GM18508 (cell line): Measurements from ENCODE around the gene DNAH3.
"Not testable (repeated sequence)": the region's sequence is repeated elsewhere in the genome, so short reads cannot be mapped to it uniquely, and the experiment has no call there.

Experiments
- ATAC-seq: cut with Tn5 transposase; IDR thresholded peaks from one replicate; pipeline ENCODE4 v1.9.1; 2021; ENCODE audit warnings: moderate number of reproducible peaks; ENCODE audit not compliant: insufficient read depth, unreplicated experiment

Gene DNAH3

DNA sequence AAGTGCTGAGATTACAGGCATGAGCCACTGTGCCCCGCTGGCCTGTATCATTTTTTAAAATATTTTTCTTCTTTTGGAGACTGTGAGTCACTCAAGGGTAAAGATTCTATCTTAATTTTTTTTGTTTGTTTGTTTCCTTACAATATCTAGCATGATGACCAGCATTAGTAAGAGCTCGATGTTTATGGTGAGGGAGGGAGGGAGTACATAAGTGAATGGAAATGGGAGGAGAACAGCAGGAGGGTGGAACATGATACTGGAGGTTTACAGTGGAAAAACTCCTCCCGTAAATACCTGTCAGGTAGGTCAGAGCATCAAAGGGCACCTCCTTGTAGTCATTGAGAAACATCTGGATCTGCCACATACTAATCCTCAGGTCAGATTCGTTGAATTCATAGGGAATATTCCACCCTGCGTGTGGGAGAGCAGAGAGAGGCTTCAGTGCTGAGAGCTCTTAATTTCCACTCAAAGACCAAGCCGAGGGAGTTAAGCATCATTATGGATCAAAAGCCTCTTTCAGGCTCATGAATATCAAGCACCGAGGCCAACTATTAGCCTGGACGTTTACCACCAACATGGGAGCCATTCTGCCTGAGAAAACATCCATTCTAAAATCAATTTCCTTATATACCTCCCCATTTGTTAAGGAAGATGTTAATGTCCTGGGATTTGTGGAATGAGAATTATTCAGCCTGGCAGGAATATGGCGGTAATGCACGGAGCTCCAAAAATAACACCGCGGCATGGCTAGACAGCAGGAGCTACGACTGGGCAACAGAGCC is 198.3 kb downstream of the DNAH3 start:
- ATAC-seq = no peak

DNA sequence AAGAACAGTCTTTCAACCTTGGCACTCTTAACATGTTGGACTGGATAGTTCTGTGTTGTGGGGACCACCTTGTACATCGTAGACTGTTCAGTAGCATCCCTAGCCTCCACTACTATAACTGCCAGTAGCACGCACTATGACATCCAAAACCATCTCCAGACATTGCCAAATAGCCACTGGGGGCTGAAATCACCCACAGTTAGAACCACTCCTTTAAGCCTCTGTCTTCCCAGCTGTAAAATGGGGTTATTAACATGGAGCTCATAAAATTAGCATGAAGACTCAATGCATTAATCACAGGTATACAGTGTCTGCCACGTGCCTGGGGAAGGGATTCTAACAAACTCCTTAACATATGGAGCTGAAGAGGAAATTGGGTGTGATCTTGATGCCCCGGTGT is 200.4 kb downstream of the DNAH3 start:
- no peak for ATAC-seq

DNA sequence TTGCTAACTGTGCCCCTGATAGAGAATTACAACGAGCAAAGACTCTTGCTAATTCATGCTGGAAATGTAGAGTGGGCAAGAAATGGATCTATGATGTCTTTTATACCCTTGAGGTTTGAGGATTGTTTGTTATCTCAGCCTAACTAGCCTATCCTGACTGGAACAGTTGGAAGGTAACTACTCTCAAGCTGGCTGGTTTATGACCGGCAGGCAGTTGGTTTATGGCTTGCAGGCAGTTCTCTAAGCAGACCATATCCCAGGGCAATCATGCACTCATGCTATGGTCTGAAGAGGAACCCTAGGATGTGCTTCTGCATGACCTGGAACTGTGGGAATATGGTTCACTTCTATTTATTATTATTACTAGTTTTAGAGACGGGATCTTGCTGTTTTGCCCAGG is 201.0 kb downstream of the DNAH3 start:
- no peak for ATAC-seq

DNA sequence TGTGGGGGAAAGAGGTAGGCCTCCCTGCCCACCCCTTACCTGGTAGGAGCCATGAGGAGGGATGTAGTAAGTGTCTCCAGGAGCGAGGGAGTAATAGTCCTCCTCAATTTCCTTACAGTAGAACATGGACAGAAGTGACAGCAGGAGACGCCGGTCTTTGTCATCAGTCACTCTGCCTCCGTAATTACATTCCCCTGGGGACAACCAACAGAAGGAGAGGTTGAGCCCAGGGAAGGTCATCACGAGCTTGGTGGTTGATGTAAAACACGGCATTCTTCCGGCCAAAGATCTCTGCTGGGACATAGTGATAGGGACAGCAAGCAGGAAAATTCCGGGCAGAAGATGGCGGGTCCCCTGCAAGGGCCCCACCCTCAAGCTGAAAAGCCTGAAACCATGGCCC is 202.2 kb downstream of the DNAH3 start:
- no peak for ATAC-seq

DNA sequence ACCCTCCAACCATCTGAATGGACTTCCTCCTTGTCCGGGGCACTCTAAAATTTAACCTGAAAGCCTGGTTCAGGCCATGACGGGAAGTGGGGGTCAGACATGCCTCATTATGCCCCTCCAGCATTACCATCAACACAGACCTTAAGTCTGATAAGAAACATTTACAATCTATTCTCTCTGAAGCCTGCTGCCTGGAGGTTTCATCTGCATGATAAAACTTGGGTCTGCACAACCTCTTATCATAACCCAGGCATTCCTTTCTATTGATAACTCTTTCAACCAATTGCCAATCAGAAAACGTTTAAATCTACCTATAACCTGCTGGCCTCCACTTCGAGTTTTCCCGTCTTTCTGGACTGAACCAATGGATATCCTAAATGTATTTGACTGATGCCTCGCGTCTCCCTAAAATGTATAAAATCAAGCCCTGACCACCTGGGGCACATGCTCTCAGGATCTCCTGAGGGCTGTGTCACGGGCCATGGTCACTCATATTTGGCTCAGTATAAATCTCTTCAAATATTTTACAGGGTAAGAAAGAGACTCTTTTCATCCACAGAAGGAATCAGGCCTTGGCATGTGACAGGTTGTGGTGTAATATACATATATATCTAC is 204.5 kb downstream of the DNAH3 start:
- ATAC-seq = no peak

DNA sequence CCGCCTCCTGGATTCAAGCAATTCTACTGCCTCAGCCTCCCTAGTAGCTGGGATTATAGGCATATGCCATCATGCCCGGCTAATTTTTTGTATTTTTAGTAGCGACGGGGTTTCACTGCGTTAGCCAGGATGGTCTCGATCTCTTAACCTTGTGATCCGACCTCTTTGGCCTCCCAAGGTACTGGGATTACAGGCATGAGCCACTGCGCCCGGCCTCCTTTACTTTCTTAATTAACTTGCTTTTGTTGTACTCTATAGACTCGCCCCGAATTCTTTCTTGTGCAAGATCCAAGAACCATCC is 205.1 kb downstream of the DNAH3 start:
- ATAC-seq = not testable (repeated sequence)

DNA sequence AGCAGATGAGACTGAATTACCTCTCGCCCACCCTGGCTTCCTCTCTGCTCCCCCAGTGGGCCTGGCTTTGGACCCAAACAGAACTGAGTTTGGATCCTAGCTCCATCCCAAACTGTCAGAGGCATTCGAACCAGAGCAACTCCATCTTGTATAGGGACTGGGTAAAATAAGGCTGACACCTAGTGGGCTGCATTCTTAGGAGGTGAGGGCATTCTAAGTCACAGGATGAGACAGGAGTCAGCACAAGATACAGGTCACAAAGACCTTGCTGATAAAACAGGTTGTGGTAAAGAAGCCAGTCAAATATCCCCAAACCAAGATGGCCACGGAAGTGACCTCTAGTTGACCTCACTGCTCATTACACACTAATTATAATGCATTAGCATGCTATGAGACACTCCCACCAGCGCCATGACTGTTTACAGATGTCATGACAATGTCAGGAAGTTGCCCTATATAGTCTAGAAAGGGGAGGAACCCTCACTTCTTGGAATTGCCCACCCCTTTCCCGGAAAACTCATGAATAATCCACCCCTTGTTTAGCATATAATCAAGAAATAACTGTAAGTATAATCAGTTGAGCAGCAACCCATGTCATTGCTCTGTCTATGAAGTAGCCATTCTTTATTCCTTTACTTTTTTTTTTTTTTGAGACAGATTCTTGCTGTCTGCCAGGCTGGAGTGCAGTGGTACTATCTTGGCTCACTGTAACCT is 205.6 kb downstream of the DNAH3 start:
- no peak for ATAC-seq

DNA sequence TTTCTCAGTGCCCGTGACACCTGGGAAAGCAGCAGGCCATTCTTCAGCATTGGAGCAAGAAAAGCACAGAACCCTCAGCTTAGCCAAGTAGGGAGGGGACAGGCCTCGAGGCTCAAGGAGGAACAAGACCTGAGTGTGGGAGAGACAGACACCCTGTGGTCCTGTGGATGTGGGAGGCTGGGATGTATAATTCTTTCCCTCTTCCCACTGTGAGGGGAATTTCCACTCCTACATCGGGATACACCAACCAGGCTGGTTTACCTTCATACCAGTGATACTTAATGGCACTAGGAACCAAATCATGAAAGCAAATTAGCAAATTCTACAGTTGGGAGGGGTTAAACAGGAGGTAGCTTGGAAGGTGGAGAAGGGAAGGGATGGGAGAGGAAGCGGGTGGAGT is 208.4 kb downstream of the DNAH3 start:
- ATAC-seq = no peak

DNA sequence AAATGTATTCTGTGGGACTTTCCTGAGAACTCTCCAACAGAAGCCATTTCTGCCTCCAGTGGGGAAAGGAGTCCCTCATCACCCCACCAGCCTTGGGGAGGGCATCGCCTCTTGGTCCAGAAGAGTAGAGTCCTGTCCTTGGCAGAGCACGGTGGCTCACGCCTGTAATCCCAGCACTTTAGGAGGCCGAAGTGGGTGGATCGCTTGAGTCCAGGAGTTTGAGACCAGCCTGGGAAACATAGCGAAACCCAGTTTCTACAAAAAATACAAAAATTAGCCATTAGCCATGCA is 209.1 kb downstream of the DNAH3 start:
- no peak for ATAC-seq

DNA sequence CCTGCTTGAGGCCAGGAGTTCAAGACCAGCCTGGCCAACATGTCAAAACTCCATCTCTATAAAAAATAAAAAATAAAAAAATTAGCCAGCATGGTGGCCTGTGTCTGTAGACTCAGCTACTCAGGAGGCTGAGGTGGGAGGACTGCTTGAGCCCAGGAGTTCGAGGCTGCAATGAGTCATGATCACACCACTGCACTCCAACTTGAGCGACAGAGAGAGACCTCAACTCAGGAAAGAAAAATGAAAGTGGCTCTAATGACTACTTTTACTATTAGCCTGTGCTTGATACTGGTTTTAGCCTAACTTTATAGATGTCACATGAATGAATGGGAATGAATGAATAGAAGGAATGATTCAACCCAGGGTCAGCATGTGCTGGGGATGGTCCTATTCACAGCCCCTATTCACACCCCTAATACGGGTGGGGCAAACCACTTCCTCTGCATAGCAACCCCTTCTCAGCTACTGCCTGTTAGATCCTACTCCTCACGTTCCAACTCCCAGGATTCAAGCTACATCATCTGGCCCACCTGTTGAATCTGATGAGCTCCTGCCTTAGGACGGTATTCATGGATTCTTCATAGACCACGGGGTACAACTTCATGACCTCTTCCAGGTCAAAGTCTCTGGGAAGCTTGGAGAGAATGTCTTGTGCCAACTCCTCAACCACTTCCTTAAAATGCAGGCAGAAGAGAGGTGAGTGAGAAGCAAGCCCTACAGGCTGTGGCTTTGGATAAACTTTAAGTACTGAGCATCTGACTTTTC is 209.6 kb downstream of the DNAH3 start:
- ATAC-seq = no peak

DNA sequence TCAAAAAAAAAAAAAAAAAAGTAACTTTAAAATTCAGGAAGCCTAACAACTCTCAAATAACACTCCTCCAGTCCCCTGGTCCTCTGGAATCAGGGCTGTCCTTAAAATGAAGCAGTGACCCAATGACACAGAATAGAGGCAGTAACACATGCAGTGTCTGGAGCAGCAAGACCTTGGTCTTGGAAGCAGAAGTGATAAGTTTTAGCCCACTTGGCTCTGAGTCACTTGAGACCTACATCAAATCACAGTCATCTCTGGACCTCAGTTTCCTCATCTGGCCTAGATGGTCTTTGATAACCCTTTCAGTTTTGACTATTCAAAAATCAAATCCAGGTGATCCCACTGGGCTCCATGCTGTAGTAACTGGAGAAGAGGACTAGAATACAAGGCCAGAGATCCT is 211.0 kb downstream of the DNAH3 start:
- ATAC-seq = no peak

DNA sequence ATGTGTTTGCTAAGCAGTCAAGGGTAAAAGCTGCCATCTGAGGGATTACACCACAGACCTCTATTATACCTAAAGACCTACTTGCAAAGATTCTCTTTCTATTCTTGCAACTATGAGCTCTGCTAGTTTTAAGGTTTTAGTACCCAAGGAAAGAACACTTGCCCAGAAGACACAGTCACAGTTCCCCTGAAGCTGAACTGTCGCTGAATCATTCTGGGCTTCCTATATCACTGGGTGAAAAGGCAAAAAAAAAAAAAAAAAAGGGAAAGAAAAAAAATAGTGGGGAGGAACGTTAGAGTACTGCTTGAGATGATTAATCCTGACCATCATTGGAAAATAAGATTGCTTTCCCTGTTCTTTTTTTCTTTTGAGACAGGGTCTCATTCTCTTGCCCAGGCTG is 212.2 kb downstream of the DNAH3 start:
- no peak for ATAC-seq

DNA sequence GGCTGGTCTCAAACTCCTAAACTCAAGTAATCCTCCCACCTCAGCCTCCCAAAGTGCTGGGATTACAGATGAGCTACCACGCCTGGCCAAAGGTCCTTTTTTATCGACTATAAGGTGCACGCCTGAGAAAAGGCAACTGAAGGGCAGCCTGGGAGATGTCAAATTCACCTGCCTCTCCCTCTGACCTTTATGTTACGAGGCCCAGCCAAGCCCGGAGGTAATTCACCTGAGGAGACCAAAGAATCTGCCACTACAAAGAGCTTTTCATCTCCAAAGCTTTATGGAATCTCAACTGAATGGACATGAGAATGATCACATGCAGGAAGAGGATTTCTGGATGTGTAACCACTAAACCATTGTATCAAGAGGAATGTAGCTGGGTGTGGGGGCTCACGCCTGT is 212.9 kb downstream of the DNAH3 start:
- no peak for ATAC-seq

DNA sequence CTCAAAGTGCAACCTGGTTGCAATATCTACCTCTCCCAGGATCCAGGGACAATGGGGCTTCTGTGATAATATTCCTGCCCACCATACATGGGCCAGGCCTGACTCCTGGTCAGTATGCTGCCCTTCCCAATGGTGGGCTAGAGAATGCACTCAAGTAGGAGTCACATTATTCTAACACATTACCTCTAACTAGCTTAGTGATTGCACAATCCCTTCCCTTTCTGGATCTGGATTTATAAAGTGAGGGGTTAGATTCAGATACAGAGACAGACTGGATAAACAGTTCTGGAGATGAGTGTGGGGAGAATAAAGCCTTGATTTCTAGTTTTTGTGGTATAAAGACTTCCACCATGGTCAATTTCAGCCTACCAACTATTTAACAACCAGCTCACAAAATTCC is 217.1 kb downstream of the DNAH3 start:
- ATAC-seq = no peak

DNA sequence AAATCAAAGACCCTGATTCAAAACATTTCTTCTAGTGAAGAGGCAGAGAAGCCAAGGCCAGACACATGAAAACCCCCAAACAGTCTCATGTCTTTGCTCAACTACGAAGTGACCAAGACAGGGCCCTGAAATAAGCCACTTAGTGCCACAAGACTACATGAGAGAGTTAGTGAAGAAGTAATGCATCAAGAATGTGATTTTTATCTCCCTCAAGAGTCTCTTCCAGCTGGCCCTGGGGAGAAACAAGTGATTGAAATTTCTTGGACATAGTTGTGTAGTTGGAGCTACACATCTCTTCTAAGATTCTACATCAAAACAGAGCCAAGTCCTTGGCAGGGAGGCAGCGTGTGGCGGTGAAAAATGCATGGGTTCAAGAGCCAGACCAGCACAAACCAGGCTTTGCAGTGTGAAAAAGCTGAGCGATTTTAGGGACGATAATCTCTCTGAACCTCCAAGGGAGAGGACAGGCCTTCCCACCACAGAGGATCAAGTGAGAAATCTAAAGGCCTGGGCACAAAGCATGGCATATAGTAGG is 219.5 kb downstream of the DNAH3 start:
- ATAC-seq = no peak

DNA sequence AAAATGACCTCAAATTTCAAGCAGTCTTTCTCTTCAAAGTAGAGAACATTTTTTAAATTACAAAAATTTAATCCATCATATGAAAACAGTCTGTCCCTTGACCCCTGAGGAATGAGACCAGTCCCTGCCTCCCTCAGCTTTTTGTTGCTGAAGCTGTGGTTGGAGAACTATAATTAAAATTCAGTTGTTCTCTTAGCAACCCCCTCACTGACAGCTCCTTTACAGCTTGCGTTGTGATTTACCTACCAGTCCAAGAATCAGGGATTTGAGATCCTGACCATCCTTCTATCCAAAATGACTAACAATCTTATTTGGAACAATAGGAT is 220.3 kb downstream of the DNAH3 start:
- ATAC-seq = no peak

DNA sequence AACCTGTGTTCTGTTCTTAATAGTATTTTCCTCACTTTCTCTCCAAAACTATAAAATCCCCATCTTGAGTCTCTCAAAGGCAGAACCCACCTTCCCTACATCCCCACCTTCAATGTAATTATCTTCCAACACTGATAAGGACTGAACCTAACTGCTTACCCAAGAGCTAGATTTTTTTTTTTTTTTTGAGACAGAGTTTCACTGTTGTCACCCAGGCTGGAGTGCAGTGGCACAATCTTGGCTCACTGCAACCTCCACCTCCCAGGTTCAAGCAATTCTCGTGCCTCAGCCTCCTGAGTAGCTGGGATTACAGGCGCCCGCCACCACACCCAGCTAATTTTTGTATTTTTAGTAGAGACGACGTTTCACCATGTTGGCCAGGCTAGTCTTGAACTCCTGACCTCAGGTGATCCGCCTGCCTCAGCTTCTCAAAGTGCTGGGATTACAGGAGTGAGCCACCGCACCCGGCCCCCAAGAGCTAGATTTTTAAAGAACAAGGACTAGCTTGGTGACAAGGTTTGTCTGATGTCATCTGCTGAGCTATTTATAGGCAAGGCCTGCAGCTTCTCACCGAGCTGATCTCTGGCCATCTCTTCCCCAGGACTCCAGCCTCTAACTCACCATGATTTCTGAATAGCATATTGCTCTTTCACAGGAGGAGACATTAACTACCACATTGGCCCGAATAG is 220.8 kb downstream of the DNAH3 start:
- ATAC-seq = not testable (repeated sequence)

DNA sequence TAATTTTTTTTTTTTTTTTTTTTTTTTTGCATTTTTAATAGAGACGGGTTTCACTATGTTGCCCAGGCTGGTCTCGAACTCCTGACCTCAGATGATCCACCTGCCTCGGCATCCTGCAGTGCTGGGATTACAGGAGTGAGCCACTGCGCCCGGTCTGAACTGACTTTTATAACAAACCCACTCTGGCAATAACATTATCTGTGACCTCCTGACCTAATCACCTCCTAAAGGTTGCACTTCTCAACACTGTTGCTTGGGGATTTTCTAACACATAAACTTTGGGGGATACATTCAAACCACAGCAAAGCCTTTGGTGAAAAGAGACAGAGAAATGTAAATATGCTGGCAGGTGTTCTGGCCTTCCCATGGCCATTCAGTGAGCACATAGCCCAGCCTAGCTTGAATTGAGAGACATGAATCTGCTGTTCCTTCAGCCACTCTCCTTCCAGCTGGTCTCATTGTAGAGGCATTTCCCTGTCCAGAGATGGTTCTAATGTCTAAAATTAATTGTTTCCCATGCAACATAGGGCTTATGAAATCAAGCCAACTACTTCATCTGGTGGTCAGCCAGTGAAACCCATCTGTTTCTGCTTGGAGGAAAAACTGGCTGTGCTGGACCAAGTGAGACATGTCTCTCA is 221.8 kb downstream of the DNAH3 start:
- ATAC-seq = no peak

DNA sequence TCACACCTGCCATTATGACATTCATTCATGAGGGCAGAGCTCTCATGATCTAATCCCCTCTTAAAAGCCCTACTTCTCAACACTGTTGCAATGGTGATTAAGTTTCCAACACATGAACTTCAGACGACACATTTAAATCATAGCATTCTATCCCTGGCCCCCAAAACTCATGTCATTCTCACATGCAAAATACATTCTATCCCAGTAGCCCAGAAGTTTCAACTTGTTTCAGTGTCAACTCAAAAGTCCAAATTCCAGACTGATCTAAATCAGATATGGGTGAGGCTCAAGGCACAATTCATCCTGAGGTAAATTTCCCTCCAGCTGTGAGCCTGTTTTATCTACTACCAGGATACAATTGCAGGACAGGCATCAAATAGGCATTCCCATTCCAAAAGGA is 224.9 kb downstream of the DNAH3 start:
- ATAC-seq = no peak

DNA sequence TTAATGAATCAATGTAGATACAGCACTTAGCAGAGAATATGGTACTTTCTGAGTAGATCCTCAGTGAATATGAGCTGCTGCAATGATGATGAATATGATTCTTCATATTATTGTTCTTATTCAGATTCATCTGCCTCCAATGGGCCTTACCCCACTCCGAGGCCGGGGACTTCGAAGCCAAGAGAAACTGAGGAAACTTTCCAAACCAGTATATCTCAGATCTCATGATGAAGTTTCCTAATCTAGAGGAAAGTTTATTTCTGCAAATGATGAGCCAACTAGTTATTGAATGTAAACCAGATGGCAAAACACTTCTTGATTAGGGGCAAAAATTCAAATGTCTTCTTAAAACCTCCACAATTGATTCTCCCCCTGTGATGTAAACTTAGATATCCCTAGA is 226.8 kb downstream of the DNAH3 start:
- no peak for ATAC-seq
